Measurements from ENCODE around the gene CALR3.

DNA sequence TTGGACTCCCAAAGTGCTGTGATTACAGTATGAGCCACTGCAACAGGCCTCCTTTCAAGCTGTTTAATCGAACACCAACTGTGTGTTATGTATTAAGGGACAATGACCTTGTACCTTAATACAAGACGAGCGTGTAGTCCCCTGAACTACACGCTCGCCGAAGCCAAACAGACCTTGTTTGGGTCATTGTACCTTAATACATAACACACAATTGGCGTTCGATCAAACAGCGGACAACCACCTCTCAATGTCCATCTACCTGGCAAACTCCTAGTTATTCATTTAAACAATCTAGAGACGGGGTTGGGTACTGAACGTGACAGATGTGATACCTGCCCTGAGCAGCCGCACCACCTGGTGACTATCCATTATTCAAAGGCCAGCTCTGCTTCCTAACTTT lies 45.0 kb upstream of the CALR3 start:
- TF ChIP-seq EZH2phosphoT487 (IDR thresholded peaks at IDR 0.05; ENCODE audit: low read depth, severe bottlenecking, unreplicated experiment), result no peak
- TF ChIP-seq, protein P1, sequence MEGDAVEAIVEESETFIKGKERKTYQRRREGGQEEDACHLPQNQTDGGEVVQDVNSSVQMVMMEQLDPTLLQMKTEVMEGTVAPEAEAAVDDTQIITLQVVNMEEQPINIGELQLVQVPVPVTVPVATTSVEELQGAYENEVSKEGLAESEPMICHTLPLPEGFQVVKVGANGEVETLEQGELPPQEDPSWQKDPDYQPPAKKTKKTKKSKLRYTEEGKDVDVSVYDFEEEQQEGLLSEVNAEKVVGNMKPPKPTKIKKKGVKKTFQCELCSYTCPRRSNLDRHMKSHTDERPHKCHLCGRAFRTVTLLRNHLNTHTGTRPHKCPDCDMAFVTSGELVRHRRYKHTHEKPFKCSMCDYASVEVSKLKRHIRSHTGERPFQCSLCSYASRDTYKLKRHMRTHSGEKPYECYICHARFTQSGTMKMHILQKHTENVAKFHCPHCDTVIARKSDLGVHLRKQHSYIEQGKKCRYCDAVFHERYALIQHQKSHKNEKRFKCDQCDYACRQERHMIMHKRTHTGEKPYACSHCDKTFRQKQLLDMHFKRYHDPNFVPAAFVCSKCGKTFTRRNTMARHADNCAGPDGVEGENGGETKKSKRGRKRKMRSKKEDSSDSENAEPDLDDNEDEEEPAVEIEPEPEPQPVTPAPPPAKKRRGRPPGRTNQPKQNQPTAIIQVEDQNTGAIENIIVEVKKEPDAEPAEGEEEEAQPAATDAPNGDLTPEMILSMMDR (IDR thresholded peaks at IDR 0.05; ENCODE audit: poor library complexity), result no peak
